Activated CD4-positive, alpha-beta T cell treated with anti-CD3 and anti-CD28 coated beads for 48 hours (primary cell): ENCODE measurements around the gene PAK1.

Source experiments
- DNase-seq: peaks from one replicate; pipeline ENCODE4 v3.0.0-alpha.2; 2020

The PAK1 gene

DNA sequence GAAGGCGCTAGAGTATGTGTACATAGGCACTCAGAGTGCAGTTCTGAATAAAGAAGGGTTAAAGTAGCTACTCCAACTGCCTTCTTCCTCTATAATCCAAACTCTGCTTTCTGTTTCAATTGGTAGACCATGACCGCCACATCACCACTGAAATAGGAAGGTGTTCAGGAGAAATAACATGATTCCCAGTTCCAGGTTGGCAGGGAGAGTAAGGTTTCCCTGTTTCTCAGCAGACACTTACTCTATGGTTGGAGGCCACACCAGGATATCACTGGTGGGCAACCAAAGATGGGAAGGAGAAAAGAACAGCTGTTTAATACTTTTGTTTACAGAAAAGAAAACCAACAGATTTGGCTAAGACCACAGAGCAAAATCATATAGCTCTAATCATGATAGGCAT is 37.9 kb downstream of the PAK1 start:
- no peak for DNase-seq

GRCh38 chr11:77431813-77432212 is 42.1 kb downstream of the PAK1 start:
- no peak for DNase-seq

GRCh38 chr11:77428598-77428997 is 45.3 kb downstream of the PAK1 start:
- no peak for DNase-seq

- no peak for DNase-seq
These were observed 48.5 kb downstream of the PAK1 start for GRCh38 chr11:77425346-77425745.

- no peak for DNase-seq
These were observed 49.2 kb downstream of the PAK1 start for GRCh38 chr11:77424644-77425043.

GRCh38 chr11:77423624-77424023 is 50.3 kb downstream of the PAK1 start:
- DNase-seq = no peak

DNA sequence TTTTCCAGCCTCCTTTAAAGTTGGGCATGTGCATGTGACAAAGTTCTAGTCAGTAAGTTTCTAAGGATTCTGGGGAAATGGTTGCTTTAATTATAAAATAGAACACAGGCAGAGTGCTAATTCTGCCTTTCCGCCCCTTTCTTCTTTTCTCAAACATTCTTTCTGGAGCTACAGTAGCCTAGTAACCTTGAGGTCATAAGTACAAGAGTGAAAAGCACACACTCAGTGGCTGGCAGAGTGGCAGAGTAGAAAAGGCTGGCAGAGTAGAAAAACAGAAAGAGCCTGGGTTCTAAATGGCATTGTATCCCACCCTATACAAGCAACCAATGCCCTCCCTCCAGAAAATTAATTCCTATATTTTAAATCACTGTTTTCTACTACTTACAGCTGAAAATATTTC is 51.2 kb downstream of the PAK1 start:
- no peak for DNase-seq

DNA sequence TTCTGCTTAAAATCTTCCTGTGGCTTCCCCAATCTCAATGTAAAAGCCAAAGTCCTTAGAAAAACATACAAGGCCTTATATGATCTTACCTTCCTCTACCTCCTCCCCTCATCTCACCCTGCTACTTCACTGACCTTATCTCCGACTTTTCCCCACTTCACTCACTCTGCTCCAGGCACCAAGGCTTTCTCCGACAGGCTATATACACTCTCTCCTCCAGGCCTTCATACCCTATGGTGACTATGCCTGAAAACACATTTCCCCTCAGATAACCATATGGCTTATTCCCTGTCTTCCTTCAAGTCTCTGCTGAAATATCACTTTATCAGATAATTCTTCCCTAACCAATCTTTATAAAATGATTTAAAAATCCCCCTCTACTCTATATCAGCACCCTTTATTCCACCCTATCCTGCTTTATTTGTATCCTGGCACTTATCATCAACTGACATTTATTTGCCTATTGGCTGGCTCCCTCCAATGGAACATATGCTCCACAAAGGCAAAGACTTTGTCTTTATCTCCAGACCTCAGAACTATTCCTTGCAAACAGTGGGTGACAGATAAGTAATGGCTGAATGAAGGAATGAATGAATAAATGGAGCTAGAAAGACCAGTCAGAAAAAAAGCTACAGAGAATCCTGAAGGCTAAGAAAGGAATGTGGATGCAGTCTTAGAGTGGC is 52.7 kb downstream of the PAK1 start:
- no peak for DNase-seq

- no peak for DNase-seq
These were observed 54.8 kb downstream of the PAK1 start for GRCh38 chr11:77418971-77419597.

- DNase-seq = no peak
These were observed 55.5 kb downstream of the PAK1 start for GRCh38 chr11:77418155-77418970.

- DNase-seq = no peak
These were observed 57.5 kb downstream of the PAK1 start for GRCh38 chr11:77416357-77416756.

DNA sequence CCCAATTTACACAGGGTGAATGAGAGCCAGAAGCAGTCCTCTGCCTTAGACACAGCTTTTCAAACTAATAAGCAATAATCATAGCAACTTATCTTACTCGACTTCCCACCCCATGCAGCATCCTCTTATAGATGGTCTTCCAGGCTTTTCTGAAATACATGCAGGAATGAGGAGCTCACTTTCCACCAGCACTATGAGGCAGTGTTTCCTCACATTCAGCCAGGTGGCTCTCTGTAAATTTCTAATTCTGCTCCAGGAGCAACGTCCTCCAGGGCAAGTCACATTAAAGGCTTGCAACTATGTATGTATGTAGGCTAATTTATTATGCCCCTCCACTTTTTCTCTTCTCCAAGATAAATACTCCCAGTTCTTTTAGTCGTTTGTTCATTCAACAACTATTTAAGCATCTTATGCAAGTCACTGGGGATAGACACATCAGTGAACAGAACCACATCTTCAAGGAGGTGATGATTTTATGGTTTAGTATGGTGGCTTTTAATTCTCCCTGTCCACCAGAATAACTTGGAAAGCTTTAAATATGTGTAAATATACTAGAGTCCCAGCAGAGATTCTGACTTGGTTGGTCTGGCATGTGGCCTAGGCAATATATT is 59.9 kb downstream of the PAK1 start:
- no peak for DNase-seq

DNA sequence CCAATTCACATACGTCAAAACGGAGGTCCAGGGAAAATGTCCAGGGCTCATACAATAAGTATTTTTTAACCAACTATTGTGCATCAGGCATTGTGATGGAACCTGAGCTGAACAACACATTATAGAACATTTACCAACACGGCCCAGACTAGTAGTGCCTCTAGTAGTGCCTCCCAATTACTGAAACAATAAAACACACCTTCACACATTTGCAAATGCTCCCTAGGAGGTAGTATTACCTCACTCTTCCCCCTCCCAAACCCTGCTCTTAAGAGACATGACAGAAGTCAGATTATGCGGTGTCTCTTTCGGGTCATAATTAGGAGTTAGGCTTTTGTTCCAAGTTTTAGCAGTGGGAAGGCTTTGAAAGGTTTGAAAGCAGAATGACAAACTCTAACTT is 61.1 kb downstream of the PAK1 start:
- no peak for DNase-seq

- peak; percentile 86 for DNase-seq
These were observed 62.0 kb downstream of the PAK1 start for GRCh38 chr11:77411717-77412441.

GRCh38 chr11:77411137-77411707 is 62.7 kb downstream of the PAK1 start:
- peak; percentile 21 for DNase-seq

DNA sequence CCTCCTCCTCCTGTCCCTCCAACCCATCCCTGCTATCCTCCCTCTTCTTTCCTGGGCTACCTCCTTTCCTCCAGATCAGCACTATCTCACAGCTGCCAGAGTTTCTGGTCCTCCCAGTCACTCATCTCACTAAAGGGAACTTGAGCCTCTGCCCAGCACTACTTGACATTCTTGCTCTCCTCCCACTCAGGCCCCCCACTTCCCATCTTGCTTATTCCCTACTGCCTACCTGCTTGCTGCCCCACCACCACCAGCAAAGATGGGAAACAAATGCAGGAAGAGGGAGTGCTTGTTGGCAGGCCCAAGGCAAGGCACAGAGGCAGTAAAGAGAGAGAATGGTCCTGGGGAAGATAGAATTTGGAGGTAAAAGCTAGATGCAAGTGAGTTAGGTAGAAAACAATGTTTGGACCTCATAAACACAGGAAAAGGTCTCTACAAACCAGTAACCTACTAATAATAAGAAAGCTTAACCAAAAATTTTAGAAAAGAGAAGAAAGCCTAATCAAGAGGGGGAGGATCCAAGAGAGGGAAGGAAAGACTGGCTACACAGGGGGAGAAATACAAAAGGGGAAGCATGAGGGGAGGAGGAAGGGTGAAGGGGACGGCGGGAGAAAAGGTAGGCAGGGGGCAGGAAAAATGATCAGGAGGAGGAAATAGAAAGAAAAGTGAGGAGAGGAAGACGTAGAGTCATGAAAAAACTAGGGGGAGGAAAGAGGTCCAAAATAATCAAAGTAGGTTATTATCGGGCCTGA is 63.6 kb downstream of the PAK1 start:
- DNase-seq = no peak

DNA sequence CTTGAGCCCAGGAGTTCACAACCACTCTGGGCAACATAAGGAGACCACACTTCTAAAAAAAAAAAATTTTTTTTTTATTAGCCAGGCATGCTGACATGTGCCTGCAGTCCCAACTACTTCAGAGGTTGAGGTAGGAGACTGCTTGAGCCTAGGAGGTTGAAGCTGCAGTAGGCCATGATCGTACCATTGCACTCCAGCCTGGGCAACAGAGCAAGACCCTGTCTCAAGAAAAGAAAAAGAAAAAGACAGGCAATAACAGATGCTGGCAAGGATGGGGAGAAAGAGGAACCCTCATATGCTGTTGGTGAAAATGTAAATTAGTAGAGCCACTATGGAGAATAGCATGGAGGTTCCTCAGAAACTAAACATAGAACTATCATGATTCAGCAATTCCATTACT is 64.8 kb downstream of the PAK1 start:
- DNase-seq = no peak

GRCh38 chr11:77407613-77408012 is 66.3 kb downstream of the PAK1 start:
- DNase-seq = no peak

GRCh38 chr11:77406396-77406795 is 67.5 kb downstream of the PAK1 start:
- DNase-seq = no peak

- no peak for DNase-seq
These were observed 70.7 kb downstream of the PAK1 start for GRCh38 chr11:77403211-77403610.

- no peak for DNase-seq
These were observed 71.7 kb downstream of the PAK1 start for GRCh38 chr11:77402218-77402556.
